AG08395 (cell line): ENCODE measurements around the gene SERAC1.
"Not testable (repeated sequence)": the region's sequence is repeated elsewhere in the genome, so short reads cannot be mapped to it uniquely, and the experiment has no call there.

Experiments used
- DNase-seq: peaks from one replicate; pipeline ENCODE4 v3.0.0; 2012; ENCODE audit warnings: mixed read lengths, low spot score

The SERAC1 gene

DNA sequence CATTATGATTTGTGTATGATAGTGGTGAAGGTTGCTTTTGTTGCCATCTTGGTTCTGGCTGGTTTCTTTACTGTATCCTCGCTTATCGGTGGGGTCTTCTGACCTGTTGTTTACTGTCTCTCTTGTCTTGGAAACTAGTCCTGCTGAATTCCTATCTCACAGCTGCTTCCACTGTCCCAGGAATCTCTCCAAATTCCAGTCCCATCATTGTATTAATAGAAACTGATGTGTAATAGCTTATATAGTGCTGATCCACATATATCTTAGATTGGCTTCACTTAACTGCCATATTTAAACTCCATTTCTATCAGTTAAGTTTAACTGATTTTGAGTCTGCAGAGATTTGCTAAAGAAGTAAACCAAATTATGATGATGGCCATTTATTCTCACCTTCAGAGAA, 6.0 kb upstream of the SERAC1 start:
- no peak for DNase-seq

DNA sequence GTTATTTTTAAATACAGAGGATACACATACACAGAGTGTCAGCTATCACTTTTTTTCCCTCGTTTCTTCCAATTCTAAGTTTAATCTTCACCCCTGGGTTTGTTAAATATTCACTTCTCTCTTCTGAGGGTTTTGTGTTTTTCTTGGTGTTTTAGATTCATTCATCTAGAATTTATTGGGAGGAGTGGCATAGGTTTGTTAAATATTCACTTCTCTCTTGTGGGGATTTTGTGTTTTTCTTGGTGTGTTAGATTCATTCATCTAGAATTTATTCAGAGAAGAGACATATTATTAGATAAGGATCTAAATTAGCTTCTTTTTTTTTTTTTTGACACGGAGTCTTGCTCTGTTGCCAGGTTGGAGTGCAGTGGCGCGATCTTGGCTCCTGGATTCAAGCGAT, 3.9 kb upstream of the SERAC1 start:
- DNase-seq, result no peak

DNA sequence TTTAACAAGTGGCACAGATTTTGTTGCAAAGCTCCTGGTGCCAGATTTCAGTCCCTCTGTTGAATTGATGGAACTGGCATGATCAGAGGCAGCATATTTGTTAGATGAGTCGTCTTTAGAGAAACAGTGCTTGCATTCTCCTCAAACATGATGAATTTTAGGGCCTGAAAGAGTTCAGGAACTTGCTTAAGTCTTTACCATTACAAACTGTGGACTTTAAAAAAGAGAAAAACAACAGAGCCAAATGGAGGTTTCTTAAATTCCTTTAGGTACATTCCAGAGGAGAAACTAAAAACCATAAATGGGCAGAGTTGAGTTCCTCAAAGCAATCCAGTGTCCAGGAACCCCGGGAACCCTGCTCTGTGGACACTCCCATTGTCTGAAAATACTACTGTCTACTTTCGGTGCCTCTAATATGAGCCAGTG, 2.6 kb upstream of the SERAC1 start:
- peak; percentile 62 for DNase-seq

DNA sequence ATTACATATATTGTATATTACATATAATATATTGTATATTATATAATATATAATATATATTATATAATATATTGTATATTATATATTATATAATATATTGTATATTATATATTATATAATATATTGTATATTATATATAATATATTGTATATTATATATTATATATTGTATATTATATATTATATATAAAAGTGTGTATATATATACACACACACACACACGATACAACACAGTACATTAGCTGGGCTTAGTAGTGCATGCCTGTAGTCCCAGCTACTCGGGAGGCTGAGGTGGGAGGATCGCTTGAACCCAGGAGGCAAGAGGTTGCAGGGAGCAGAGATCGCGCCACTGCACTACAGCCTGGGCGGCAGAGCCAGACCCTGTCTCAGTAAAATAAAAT, 1.6 kb upstream of the SERAC1 start:
- DNase-seq, result not testable (repeated sequence)

GRCh38 chr6:158165919-158166416, 2.1 kb downstream of the SERAC1 start:
- DNase-seq, result no peak

GRCh38 chr6:158164579-158165170, 3.4 kb downstream of the SERAC1 start:
- no peak for DNase-seq

GRCh38 chr6:158161566-158162254, 6.4 kb downstream of the SERAC1 start:
- DNase-seq, result no peak

DNA sequence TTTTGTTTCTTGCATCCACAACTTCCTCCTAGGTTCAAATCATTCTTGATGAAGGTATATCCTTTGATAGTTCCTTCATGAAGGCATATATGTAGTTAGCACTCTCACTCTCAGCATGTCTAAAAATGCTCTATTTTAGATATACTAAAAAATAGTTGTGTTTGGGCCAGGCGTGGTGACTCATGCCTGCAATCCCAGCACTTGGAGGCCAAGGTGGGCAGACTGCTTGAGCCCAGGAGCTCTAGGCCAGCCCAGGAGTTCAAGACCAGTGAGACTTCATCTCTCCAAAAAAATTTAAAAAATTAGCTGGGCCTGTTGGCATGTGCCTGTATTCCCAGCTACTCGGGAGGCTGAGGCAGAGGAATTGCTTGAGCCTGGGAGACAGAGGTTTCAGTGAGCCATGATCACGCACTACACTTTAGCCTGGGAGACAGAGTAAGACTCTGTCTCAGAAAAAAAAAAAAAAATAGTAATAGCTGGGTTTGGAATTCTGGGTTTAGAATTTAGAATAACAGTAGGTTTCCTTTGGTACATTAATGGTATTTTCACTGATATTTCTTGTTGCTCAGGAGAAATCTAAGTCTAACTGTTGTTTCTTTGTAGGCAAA, 7.0 kb downstream of the SERAC1 start:
- no peak for DNase-seq

DNA sequence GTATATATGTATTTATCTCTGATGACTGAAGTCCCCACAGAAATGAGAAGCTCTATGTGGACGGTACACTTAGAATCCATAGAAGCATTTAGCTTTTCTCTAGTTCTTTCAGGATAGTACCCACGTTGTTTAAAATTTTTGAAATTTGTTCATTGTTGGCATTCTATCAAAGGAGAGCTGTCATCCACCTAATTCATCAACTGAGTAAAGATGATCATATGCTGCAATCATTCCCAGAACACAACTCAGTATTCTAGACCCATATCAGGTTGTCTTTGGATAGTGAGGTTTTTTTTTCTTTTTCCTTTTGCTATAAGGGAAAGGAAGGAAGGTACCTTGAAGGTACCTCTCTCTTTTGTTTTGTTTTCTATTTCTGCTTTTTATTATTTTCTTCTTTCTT, 9.3 kb downstream of the SERAC1 start:
- DNase-seq, result peak; percentile 18

DNA sequence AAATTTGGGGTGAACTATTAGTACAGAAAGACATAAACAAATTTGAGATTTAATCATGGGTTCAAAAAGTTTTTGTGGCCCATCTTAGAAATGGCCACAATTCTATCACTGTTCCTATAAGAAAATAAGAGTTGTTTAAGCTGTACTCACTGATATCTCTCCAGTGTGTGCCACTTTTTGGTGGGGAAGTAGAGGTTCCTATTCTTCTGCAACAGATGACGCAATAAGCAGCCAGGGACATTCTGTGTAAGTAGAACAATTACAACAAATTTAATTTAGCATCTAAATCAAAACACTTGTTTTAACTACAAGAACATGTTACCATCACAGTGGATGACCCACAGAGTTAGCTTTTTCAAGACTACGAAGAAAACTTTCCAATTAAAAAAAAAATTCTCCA, 9.9 kb downstream of the SERAC1 start:
- no peak for DNase-seq

DNA sequence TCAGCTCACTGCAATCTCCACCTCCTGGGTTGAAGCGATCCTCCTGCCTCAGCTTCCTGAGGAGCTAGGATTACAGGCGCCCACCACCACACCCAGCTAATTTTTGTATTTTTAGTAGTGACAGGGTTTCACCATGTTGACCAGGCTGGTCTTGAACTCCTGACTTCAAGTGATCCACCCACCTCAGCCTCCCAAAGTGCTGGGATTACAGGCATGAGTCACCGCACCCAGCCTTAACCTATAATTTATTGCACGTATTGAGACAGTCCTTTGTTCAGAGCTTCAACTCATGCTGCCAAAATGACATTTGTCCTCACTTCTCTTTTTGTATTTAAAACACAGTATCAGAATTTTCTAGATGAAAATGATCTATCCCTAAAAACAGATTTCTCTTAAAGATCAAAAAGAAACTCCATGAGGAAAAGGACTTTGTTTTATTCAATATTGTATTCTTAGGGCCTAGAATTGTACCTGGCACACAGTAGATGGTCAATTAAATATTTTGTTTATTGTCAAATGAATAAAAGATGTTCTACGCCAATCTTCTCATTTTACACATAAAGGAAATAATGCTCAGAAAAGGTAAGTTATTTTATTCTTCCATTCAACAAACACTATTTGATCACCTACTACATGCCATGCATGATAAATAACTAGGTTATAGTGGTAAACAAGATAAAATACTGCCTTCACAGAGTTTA, 10.8 kb downstream of the SERAC1 start:
- DNase-seq, result no peak

GRCh38 chr6:158154816-158155215, 13.2 kb downstream of the SERAC1 start:
- no peak for DNase-seq

DNA sequence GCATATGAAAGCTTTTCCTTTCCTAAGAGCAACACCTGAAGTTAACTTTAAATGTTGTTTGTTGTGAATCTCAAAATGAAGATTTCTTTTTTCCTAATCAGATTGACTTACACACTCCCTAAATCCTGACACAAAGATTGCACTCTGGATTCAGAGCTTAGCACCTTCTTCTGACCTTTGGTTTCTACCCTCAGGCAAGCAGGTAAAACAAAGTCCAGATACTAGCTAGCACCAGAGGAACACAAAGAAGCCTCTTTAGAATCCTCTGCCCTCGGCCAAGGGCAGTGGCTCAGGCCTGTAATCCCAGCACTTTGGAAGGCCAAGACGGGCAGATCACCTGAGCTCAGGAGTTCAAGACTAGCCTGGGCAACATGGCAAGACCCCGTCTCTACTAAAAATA, 14.5 kb downstream of the SERAC1 start:
- no peak for DNase-seq

DNA sequence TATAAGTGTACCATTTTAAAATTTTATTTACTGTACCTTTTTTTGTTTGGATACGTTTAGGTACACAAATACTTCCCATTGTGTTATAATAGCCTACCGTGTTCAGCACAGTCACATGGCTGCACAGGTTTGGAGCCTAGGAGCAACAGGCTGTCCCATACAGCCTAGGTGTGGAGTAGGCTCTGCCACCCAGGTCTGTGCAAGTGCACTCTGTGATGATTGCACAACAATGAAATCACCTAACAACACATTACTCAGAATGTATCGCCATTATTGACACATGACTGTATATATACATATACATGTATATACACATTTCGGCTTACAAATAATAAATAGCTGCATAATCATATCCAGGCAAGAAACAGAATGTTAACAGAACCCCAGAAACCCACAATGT, 15.4 kb downstream of the SERAC1 start:
- no peak for DNase-seq

DNA sequence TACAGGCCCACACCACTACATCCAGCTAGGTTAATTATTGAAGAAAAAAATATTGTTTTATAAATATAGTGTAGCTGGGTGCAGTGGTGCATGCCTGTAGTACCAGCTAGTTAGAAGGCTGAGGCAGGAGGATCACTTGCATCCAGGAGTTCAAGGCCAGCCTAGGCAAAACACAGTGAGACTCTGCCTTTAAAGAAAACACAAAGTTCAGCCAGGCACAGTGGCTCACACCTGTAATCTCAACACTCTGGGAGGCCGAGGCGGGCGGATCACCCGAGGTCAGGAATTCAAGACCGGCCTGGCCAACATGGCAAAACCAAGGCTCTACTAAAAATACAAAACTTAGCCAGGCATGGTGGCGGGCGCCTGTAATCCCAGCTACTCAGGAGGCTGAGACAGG, 16.0 kb downstream of the SERAC1 start:
- DNase-seq, result not testable (repeated sequence)

DNA sequence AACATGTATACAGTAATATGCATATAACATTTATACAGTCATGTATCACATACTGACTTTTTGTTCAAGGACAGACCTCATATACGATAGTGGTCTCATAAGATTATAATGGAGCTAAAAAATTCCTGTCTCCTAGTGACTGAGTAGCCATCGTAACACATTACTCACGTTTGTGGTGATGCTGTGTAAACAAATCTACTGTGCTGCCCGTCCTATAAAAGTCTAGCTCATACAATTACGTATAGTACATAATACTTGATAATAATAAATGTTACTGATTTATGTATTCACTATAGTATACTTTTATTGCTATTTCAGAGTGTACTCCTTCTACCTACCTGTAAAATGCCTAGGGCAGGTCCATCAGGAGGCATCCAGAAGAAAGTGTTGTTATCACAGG, 17.4 kb downstream of the SERAC1 start:
- no peak for DNase-seq

DNA sequence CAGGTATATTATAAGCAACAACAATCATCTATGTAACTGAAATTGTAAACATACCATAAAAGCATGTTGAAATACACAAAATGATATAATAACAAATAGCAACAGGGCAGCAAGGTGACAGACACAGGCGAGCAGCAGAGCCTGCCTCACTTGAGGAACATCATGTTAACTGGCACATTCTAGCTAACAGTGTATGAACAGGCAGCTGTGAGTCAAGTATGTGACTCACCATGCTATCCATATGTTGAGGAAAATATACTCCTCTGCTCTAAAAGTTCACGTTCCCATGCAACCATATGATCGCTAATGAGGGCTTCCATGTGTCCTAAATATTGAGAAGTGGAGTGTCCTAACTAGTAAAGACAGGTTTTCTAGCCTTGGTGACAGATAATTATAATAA, 18.4 kb downstream of the SERAC1 start:
- peak; percentile 15 for DNase-seq

- DNase-seq, result peak; percentile 6
These were observed 24.4 kb downstream of the SERAC1 start for GRCh38 chr6:158143700-158144099.

GRCh38 chr6:158142789-158143188, 25.3 kb downstream of the SERAC1 start:
- DNase-seq, result peak; percentile 75

DNA sequence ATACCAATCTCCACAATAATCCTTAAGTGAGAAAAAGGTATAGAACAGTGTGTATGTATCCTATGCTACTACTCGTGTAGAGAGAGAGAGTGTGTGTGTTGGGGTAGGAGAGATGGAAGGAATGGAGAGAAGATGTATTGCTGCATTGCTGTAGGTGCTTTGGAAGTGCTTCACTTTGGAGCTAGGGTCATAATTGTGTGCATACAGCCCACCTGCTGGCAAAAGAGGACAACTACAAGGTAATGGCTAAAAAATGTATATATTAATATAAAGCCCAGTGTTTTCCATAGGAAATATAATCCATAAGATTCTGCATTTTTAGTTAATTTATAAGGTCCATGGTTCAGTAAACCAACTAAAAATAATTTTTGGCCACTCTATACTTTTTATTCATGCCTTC, 36.1 kb downstream of the SERAC1 start:
- peak; percentile 6 for DNase-seq

DNA sequence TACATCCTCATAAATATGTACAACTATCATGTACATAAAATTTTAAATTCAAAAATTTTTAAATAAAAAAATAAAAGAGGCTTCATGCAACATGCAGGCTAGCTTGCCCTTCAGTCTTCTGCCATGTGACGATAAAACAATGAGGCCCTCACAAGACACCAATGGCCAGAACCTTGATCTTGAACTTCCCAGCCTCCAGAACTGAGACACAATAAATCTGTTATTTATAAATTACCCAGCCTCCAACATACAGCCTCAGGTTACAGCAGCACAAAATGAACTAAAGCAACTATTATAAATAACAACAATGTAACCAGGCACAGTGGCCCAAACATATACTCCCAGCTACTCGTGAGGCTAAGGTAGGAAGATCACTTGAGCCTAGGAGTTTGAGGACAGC, 42.8 kb downstream of the SERAC1 start:
- no peak for DNase-seq

DNA sequence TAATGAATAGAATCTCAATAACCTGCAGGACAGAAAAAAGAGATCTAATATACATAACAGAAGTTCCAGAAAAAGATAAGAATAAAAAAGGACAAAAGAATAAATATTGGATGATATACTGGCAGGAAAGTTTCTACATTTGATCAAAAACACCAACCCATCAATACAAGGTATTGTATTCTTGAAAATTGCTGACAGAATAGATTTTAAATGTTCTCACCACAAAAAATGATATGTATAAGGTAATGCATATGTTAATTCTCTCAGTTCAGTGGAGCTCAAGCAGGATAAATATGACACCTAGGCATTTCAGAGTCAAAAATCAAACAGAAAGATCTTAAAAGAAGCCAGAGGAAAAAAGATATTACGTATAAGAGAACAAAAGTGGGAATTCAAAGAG, 43.8 kb downstream of the SERAC1 start:
- DNase-seq, result no peak

DNA sequence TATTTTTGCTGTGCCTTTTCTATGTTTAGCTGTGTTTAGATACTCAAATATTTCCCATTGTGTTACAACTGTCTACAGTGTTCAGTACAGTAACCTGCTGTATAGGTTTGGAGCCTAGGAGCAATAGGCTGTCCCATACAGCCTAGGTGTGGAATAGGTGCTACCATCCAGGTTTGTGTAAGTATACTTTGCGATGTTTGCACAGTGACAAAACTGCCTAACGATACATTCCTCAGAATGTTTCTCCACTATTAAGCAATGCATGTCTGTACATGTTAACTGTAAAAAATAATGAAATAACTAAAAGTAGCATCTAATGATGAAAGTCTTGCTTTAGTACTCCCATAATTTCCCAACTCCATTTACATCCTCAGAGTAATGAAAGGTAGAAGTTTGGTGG, 46.0 kb downstream of the SERAC1 start:
- DNase-seq, result no peak
